Stomach smooth muscle (tissue), 2 donors: Measurements from ENCODE around the gene OTP.

ENCODE experiments used
- H3K27ac ChIP-seq: one replicate; pipeline ENCODE4 v1.7.0; 2013; ENCODE audit warnings: mild to moderate bottlenecking, low read length, inconsistent platforms
- H3K27me3 ChIP-seq, 2 donors: one replicate each; pipeline ENCODE4 v1.7.0; 2013; ENCODE audit warnings: low read length in 2 of 2; ENCODE audit not compliant: insufficient read depth in 2 of 2, control insufficient read depth in 1 of 2
- H3K36me3 ChIP-seq, 2 donors: one replicate each; pipeline ENCODE4 v1.7.0; 2013; ENCODE audit warnings: low read length in 2 of 2; ENCODE audit not compliant: control insufficient read depth in 2 of 2, insufficient read depth in 2 of 2
- H3K4me1 ChIP-seq: one replicate; pipeline ENCODE4 v1.7.0; 2013; ENCODE audit warnings: low read length; ENCODE audit not compliant: control insufficient read depth, insufficient read depth
- H3K4me3 ChIP-seq, 2 donors: one replicate each; pipeline ENCODE4 v1.7.0; 2013; ENCODE audit warnings: low read length in 2 of 2
- H3K9ac ChIP-seq, 2 donors: one replicate each; pipeline ENCODE4 v1.7.0; 2013; ENCODE audit warnings: low read length in 2 of 2, mild to moderate bottlenecking in 1 of 2
- H3K9me3 ChIP-seq, 2 donors: one replicate each; pipeline ENCODE4 v1.7.0; 2013; ENCODE audit warnings: low read length in 2 of 2; ENCODE audit not compliant: control insufficient read depth in 2 of 2
- donor health status: healthy.
- donor health status: Pancreatic carcinoma.

OTP gene

DNA sequence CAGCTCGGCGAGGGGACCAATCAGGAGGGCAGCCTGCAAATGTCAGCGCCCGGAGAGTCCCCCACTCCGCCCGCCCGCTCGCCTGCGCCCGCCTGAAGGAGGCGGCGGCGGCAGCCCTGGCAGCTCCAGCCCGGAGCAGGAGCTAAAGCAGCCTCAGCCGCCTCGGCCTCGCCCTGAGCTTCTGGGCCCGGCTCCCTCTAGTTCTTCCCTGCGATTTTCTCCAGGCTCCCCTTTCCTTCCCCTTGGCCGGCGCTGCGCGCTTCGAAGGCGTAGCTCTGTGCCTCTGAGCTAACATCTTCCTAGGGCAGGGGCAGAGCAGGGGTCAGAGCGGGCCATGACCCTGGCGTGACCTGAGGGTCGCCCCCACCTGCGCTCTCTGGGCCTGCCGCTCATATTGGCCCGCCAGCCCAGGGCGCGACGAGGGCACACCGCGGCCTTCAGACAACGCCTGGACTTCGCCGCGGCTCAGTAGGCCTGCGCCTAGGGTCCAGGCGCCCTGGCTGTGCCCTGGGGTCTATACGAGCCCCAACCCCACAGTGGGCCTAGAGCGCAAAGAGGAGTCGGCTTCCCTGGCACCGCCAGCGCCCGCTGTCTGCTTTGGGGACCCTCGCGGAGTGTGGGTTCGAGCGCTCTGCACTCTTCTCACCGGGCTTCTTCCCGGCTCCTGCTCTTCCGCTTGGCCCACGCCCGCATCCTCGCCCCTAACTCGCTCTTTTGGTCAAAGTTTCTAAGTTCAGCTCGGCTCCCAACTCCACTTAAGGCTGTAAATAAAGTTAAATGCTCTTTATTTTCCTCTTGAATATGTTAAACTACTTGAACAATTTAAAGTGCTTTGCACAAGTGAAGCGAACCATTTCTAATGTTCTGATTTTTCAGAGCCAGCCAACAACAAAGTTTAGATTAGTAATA lies 504 bp upstream of the OTP start:
- H3K4me3 ChIP-seq, result no peak overlapping the region
- no peaks in the 10 kb centered on the region for H3K36me3 ChIP-seq
- no peak overlapping the region for H3K9ac ChIP-seq
- H3K27me3 ChIP-seq, result peaks cover 80 to 98% of the 10 kb centered on the region in 2 donors
- peaks cover 21% of the 10 kb centered on the region for H3K4me1 ChIP-seq
- no peaks in the 10 kb centered on the region for H3K9me3 ChIP-seq
- no peak overlapping the region for H3K27ac ChIP-seq

- H3K36me3 ChIP-seq, result no peaks in the 10 kb centered on the region
- no peak overlapping the region for H3K27ac ChIP-seq
- H3K9ac ChIP-seq, result no peak overlapping the region
- H3K4me1 ChIP-seq, result peaks cover 21% of the 10 kb centered on the region
- no peak overlapping the region for H3K4me3 ChIP-seq
- no peaks in the 10 kb centered on the region for H3K9me3 ChIP-seq
- peaks cover 80 to 98% of the 10 kb centered on the region in 2 donors for H3K27me3 ChIP-seq
Measured at GRCh38 chr5:77637170-77637997, 1.1 kb downstream of the OTP start.

- no peak overlapping the region for H3K27ac ChIP-seq
- no peak overlapping the region for H3K4me3 ChIP-seq
- peaks cover 21% of the 10 kb centered on the region for H3K4me1 ChIP-seq
- no peaks in the 10 kb centered on the region for H3K36me3 ChIP-seq
- H3K27me3 ChIP-seq, result peaks cover 79 to 98% of the 10 kb centered on the region in 2 donors
- no peak overlapping the region for H3K9ac ChIP-seq
- no peaks in the 10 kb centered on the region for H3K9me3 ChIP-seq
Measured at GRCh38 chr5:77636641-77637169, 1.8 kb downstream of the OTP start.

DNA sequence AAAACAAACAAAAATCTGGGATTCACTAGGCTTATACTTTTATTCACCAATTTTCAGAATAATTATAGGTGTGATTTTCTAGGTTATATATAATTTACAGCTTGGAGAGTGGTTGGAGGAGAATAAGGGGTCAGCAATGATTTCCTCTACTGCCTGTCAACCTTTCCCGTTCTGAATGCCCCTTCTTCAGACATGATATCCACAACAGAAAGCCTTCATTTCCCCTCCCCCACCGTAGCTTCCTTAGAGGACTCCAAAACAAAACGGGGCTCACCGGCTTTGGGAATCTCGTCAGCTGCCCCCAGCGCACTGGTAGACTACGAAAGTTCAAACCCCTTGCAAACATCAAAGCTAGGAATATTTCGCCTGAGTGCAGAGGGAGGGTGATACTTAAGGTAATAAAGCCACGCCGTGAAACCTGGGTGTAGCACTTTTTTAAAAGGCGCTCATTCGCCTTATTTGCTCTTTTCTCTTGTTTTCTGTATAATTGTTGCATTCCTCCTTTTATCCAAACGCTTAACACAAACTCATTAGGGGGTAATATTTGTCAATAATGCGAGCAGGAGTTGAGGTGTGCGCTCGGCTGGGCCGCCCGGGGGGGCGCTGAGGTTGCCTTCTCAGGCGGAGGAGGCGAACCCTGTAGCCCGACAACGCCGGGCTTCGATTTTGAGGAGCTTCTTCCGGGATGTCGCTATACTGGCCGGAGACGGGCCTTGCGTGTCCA lies 2.4 kb downstream of the OTP start:
- peaks cover 23% of the 10 kb centered on the region for H3K4me1 ChIP-seq
- H3K36me3 ChIP-seq, result no peaks in the 10 kb centered on the region
- no peak overlapping the region for H3K9ac ChIP-seq
- H3K27me3 ChIP-seq, result peaks cover 76 to 98% of the 10 kb centered on the region in 2 donors
- no peak overlapping the region for H3K27ac ChIP-seq
- H3K4me3 ChIP-seq, result no peak overlapping the region
- H3K9me3 ChIP-seq, result no peaks in the 10 kb centered on the region

GRCh38 chr5:77635067-77635916 lies 3.2 kb downstream of the OTP start:
- Histone ChIP-seq H3K36me3 (no peaks in the 10 kb centered on the region), H3K9ac (no peak overlapping the region)

DNA sequence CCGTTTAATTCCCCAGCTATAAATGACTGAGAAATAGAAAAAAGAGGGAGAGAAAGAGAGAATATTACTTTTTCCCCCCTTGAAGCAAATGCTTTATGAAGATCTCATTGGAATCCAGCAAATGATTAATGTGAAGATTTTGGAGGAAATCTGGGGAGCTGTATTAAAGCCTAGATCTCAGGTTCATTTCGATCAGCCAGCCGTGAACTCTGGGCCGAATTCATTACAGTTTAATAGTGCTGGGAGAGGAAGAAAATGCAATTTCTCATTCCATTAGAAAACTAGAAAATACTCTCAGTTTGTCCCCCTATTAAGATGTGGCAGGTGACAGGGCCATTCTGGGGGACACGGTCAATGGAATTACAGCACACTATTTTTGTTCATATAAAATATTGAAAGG lies 4.8 kb downstream of the OTP start:
- Histone ChIP-seq H3K9me3 (no peaks in the 10 kb centered on the region), H3K27me3 (peaks cover 71 to 98% of the 10 kb centered on the region in 2 donors), H3K4me1 (peaks cover 30% of the 10 kb centered on the region), H3K9ac (no peak overlapping the region), H3K36me3 (no peaks in the 10 kb centered on the region), H3K27ac (no peak overlapping the region), H3K4me3 (no peak overlapping the region)

More at GRCh38 chr5:77635067-77635916, 3.2 kb downstream of the OTP start:
- H3K27ac ChIP-seq, result no peak overlapping the region
- peaks cover 30% of the 10 kb centered on the region for H3K4me1 ChIP-seq
- no peaks in the 10 kb centered on the region for H3K9me3 ChIP-seq
- peaks cover 74 to 98% of the 10 kb centered on the region in 2 donors for H3K27me3 ChIP-seq
- no peak overlapping the region for H3K4me3 ChIP-seq

DNA sequence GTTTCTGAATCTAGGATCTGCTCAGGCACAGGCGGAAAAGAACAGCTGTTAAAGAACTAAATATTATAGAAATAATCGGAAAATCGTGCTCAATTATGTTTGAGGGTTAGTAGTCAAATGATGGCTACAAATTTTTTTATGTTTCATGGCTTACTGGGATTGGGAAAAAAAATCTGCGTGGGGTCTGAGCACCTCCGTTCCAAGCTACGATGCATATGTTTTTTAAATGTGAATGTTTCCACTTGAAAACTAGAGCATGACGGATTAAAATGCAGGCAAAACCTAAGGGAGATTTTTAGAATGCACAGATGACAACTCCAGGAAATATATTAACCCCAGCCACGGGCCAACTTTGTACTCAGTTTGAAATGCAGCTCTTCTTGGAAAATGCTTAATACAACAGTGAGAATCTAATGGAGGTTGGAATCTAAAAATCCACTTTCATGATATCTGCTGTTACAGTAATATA lies 5.3 kb downstream of the OTP start:
- Histone ChIP-seq H3K9me3 (no peaks in the 10 kb centered on the region), H3K27ac (no peak overlapping the region), H3K9ac (no peak overlapping the region), H3K27me3 (peaks cover 69 to 98% of the 10 kb centered on the region in 2 donors), H3K36me3 (no peaks in the 10 kb centered on the region), H3K4me1 (peaks cover 32% of the 10 kb centered on the region), H3K4me3 (no peak overlapping the region)

GRCh38 chr5:77632526-77633206 lies 5.8 kb downstream of the OTP start:
- no peak overlapping the region for H3K27ac ChIP-seq
- H3K9ac ChIP-seq, result no peak overlapping the region
- H3K27me3 ChIP-seq, result peaks cover 70 to 98% of the 10 kb centered on the region in 2 donors
- H3K9me3 ChIP-seq, result no peaks in the 10 kb centered on the region
- H3K36me3 ChIP-seq, result no peaks in the 10 kb centered on the region
- H3K4me1 ChIP-seq, result peaks cover 35% of the 10 kb centered on the region
- no peak overlapping the region for H3K4me3 ChIP-seq

GRCh38 chr5:77630114-77630680 lies 8.3 kb downstream of the OTP start:
- no peaks in the 10 kb centered on the region for H3K36me3 ChIP-seq
- H3K9ac ChIP-seq, result no peak overlapping the region
- H3K4me1 ChIP-seq, result peaks cover 26% of the 10 kb centered on the region
- H3K9me3 ChIP-seq, result no peaks in the 10 kb centered on the region
- H3K27me3 ChIP-seq, result peaks cover 53 to 86% of the 10 kb centered on the region in 2 donors
- H3K4me3 ChIP-seq, result peak overlapping the region in 1 of 2 donors; percentile 63
- H3K27ac ChIP-seq, result no peak overlapping the region
